Measurements from ENCODE around the gene KCNMB2. TPM values are rescaled to one million over a fixed set of nuclear protein-coding genes. Genes with fewer than 3 reads are reported as not detected.

KCNMB2 gene
- polyA plus RNA-seq, 1 of the 3 experiments (the other 2 are of a cell fraction), result not detected

GRCh38 chr3:178850450-178851190, 314.4 kb downstream of the KCNMB2 start:
- no peaks in the 10 kb centered on the region for H3K9me3 ChIP-seq
- H2AFZ ChIP-seq (ENCODE audit: low read depth), result no peak overlapping the region
- ChIA-PET CTCF (no interaction called here), POLR2A (no interaction called here)
- H3K79me2 ChIP-seq (ENCODE audit: insufficient read depth), result no peaks in the 10 kb centered on the region
- 38% methylated on average over 8 of the region's 8 CpGs for WGBS (ENCODE audit: low lambda C conversion rate)
- no peak overlapping the region for H3K9ac ChIP-seq
- no peaks in the 10 kb centered on the region; a peak in 1 of 4 replicates for H3K4me1 ChIP-seq (ENCODE audit: control insufficient read depth in 1 of 2, insufficient read depth in 2 of 2, low read depth in 1 of 2, low read length in 1 of 2)
- H4K20me1 ChIP-seq (ENCODE audit: insufficient read depth), result no peaks in the 10 kb centered on the region
- no peaks in the 10 kb centered on the region for H3F3A ChIP-seq (replicated peaks; ENCODE audit: insufficient read depth)
- no peaks in the 10 kb centered on the region for H3K9me2 ChIP-seq
- no peak for DNase-seq
- H3K4me2 ChIP-seq, result no peak overlapping the region
- H3K4me3 ChIP-seq (ENCODE audit: low read depth in 2 of 2, low read length in 1 of 2), result no peak overlapping the region
- no peak for TF ChIP-seq PBX3 (IDR thresholded peaks at IDR 0.05)
- no peak for TF ChIP-seq NRF1 (IDR thresholded peaks at IDR 0.05; ENCODE audit: low read depth, low read length)
- H3K27me3 ChIP-seq (ENCODE audit: insufficient read depth), result no peaks in the 10 kb centered on the region
- no peaks in the 10 kb centered on the region for H3K36me3 ChIP-seq (replicated peaks in 1 of 2; ENCODE audit: control insufficient read depth in 1 of 2, insufficient read depth in 2 of 2, low read length in 1 of 2)
- H3K27ac ChIP-seq (ENCODE audit: low read depth in 2 of 2, low read length in 1 of 2), result no peak overlapping the region

- H3K79me2 ChIP-seq (ENCODE audit: insufficient read depth), result no peaks in the 10 kb centered on the region
- ChIA-PET CTCF (no interaction called here), POLR2A (no interaction called here)
- H4K20me1 ChIP-seq (ENCODE audit: insufficient read depth), result no peaks in the 10 kb centered on the region
- DNase-seq, result no peak
- H3K9ac ChIP-seq, result no peak overlapping the region
- no peak overlapping the region for H3K4me2 ChIP-seq
- H3K36me3 ChIP-seq (replicated peaks in 1 of 2; ENCODE audit: control insufficient read depth in 1 of 2, insufficient read depth in 2 of 2, low read length in 1 of 2), result no peaks in the 10 kb centered on the region
- 76% methylated on average over 1 of the region's 1 CpG for WGBS (ENCODE audit: low lambda C conversion rate)
- H3K9me2 ChIP-seq, result no peaks in the 10 kb centered on the region
- no peaks in the 10 kb centered on the region for H3F3A ChIP-seq (replicated peaks; ENCODE audit: insufficient read depth)
- H3K27ac ChIP-seq (ENCODE audit: low read depth in 2 of 2, low read length in 1 of 2), result no peak overlapping the region
- TF ChIP-seq TCF12 (IDR thresholded peaks at IDR 0.05) (no peak), SMC3 (IDR thresholded peaks at IDR 0.05; ENCODE audit: low read depth, low read length) (no peak), GABPA (IDR thresholded peaks at IDR 0.05; ENCODE audit: low read depth) (no peak)
- H3K9me3 ChIP-seq, result no peaks in the 10 kb centered on the region
- no peak overlapping the region for H3K4me3 ChIP-seq (ENCODE audit: low read depth in 2 of 2, low read length in 1 of 2)
- no peak overlapping the region for H2AFZ ChIP-seq (ENCODE audit: low read depth)
- H3K27me3 ChIP-seq (ENCODE audit: insufficient read depth), result no peaks in the 10 kb centered on the region
- H3K4me1 ChIP-seq (ENCODE audit: control insufficient read depth in 1 of 2, insufficient read depth in 2 of 2, low read depth in 1 of 2, low read length in 1 of 2), result no peaks in the 10 kb centered on the region; a peak in 1 of 4 replicates
These were observed 315.3 kb downstream of the KCNMB2 start for GRCh38 chr3:178851564-178851963.

- Histone ChIP-seq H4K20me1 (ENCODE audit: insufficient read depth) (no peaks in the 10 kb centered on the region), H3F3A (replicated peaks; ENCODE audit: insufficient read depth) (no peaks in the 10 kb centered on the region), H2AFZ (ENCODE audit: low read depth) (no peak overlapping the region), H3K4me3 (ENCODE audit: low read depth in 2 of 2, low read length in 1 of 2) (no peak overlapping the region), H3K27ac (ENCODE audit: low read depth in 2 of 2, low read length in 1 of 2) (no peak overlapping the region), H3K4me1 (ENCODE audit: control insufficient read depth in 1 of 2, insufficient read depth in 2 of 2, low read depth in 1 of 2, low read length in 1 of 2) (no peaks in the 10 kb centered on the region; a peak in 1 of 4 replicates), H3K79me2 (ENCODE audit: insufficient read depth) (no peaks in the 10 kb centered on the region), H3K4me2 (no peak overlapping the region), H3K9me2 (no peaks in the 10 kb centered on the region), H3K9ac (no peak overlapping the region), H3K27me3 (ENCODE audit: insufficient read depth) (no peaks in the 10 kb centered on the region), H3K36me3 (replicated peaks in 1 of 2; ENCODE audit: control insufficient read depth in 1 of 2, insufficient read depth in 2 of 2, low read length in 1 of 2) (no peaks in the 10 kb centered on the region), H3K9me3 (no peaks in the 10 kb centered on the region)
- WGBS (ENCODE audit: low lambda C conversion rate), result 51% methylated on average over 2 of the region's 2 CpGs
- DNase-seq, result no peak
- POLR2A ChIA-PET, result no interaction called here
- CTCF ChIA-PET, result no interaction called here
- TF ChIP-seq TCF12 (IDR thresholded peaks at IDR 0.05) (no peak), REST (IDR thresholded peaks at IDR 0.05; ENCODE audit: low read depth, low read length) (no peak), RFX5 (IDR thresholded peaks at IDR 0.05; ENCODE audit: low read length) (no peak), TEAD4 (IDR thresholded peaks at IDR 0.05; ENCODE audit: borderline replicate concordance, insufficient read depth) (no peak), GATA2 (CRISPR knock-in tag; IDR thresholded peaks at IDR 0.05) (no peak), GABPA (IDR thresholded peaks at IDR 0.05; ENCODE audit: low read depth) (no peak), EP300 (IDR thresholded peaks at IDR 0.05; ENCODE audit: borderline replicate concordance in 1 of 2, low read depth in 1 of 2, low read length in 1 of 2) (no peak), RXRA (IDR thresholded peaks at IDR 0.05; ENCODE audit: borderline replicate concordance, low read depth) (no peak), TAF1 (IDR thresholded peaks at IDR 0.05; ENCODE audit: borderline replicate concordance, low read depth, low read length) (no peak), CHD2 (IDR thresholded peaks at IDR 0.05; ENCODE audit: low read length, partially characterized antibody) (no peak), CTCF (IDR thresholded peaks at IDR 0.05) (no peak), RAD21 (IDR thresholded peaks at IDR 0.05; ENCODE audit: low read length) (no peak)
These were observed 320.6 kb downstream of the KCNMB2 start for GRCh38 chr3:178856804-178857203.

Data from SK-N-SH (cell line).